ENCODE results near the gene PNPLA6.

DNA sequence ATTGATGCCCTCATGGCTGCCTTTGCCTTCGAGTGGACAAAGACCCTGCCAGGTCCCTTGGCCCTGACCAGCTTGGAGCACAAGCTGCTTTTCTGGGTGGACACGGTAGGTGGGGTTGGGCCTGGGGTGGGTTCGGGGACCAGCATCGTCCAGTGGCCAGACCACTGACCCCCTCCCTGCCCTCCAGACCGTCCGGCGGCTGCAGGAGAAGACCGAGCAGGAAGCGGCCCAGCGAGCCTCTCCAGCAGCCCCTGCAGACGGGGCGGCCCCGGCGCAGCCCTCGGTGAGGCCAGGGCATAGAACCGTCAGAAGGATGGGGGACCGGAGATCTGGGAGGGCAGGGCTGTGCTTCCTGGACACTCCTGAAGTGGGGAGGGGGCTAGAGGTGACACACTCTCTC is 70.8 kb downstream of the PNPLA6 start:
- TF ChIP-seq, protein P1, sequence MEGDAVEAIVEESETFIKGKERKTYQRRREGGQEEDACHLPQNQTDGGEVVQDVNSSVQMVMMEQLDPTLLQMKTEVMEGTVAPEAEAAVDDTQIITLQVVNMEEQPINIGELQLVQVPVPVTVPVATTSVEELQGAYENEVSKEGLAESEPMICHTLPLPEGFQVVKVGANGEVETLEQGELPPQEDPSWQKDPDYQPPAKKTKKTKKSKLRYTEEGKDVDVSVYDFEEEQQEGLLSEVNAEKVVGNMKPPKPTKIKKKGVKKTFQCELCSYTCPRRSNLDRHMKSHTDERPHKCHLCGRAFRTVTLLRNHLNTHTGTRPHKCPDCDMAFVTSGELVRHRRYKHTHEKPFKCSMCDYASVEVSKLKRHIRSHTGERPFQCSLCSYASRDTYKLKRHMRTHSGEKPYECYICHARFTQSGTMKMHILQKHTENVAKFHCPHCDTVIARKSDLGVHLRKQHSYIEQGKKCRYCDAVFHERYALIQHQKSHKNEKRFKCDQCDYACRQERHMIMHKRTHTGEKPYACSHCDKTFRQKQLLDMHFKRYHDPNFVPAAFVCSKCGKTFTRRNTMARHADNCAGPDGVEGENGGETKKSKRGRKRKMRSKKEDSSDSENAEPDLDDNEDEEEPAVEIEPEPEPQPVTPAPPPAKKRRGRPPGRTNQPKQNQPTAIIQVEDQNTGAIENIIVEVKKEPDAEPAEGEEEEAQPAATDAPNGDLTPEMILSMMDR (IDR thresholded peaks at IDR 0.05) = no peak
- no peak for TF ChIP-seq POLR2A (IDR thresholded peaks at IDR 0.05)
